ENCODE data around the gene MAGI3.
A peak's percentile ranks its signal among the peaks of the same experiment; 100 is the strongest.
"Not testable (repeated sequence)": the region's sequence is repeated elsewhere in the genome, so short reads cannot be mapped to it uniquely, and the experiment has no call there.

Gene MAGI3

GRCh38 chr1:113399062-113399583 lies 8.8 kb downstream of the MAGI3 start:
- FAIRE-seq: no peak

- no peak for FAIRE-seq
Measured at GRCh38 chr1:113401067-113401466, 10.8 kb downstream of the MAGI3 start.

GRCh38 chr1:113401728-113402127 lies 11.4 kb downstream of the MAGI3 start:
- FAIRE-seq: no peak

GRCh38 chr1:113403065-113403464 lies 12.8 kb downstream of the MAGI3 start:
- FAIRE-seq: no peak

- FAIRE-seq: no peak
Measured at GRCh38 chr1:113405573-113405972, 15.3 kb downstream of the MAGI3 start.

GRCh38 chr1:113406149-113406548 lies 15.8 kb downstream of the MAGI3 start:
- FAIRE-seq: peak; percentile 8

- no peak for FAIRE-seq
Measured at GRCh38 chr1:113409363-113409762, 19.0 kb downstream of the MAGI3 start.

- not testable (repeated sequence) for FAIRE-seq
Measured at GRCh38 chr1:113412020-113412419, 21.7 kb downstream of the MAGI3 start.

- no peak for FAIRE-seq
Measured at GRCh38 chr1:113415310-113416070, 25.2 kb downstream of the MAGI3 start.

- peak; percentile 97 for FAIRE-seq
Measured at GRCh38 chr1:113416071-113416470, 25.8 kb downstream of the MAGI3 start.

GRCh38 chr1:113416496-113416895 lies 26.2 kb downstream of the MAGI3 start:
- no peak for FAIRE-seq

GRCh38 chr1:113422315-113423068 lies 32.2 kb downstream of the MAGI3 start:
- no peak for FAIRE-seq

- FAIRE-seq: no peak
Measured at GRCh38 chr1:113423826-113424225, 33.5 kb downstream of the MAGI3 start.

GRCh38 chr1:113429461-113430153 lies 39.3 kb downstream of the MAGI3 start:
- FAIRE-seq: no peak

- FAIRE-seq: no peak
Measured at GRCh38 chr1:113433184-113433583, 42.9 kb downstream of the MAGI3 start.

- no peak for FAIRE-seq
Measured at GRCh38 chr1:113434081-113434873, 44.0 kb downstream of the MAGI3 start.

- FAIRE-seq: no peak
Measured at GRCh38 chr1:113434874-113435175, 44.5 kb downstream of the MAGI3 start.

- no peak for FAIRE-seq
Measured at GRCh38 chr1:113437554-113438341, 47.4 kb downstream of the MAGI3 start.

GRCh38 chr1:113438505-113439276 lies 48.4 kb downstream of the MAGI3 start:
- FAIRE-seq: no peak

- FAIRE-seq: no peak
Measured at GRCh38 chr1:113439277-113439670, 49.0 kb downstream of the MAGI3 start.

- no peak for FAIRE-seq
Measured at GRCh38 chr1:113442131-113442530, 51.8 kb downstream of the MAGI3 start.

Data from endometrium (tissue), 2 donors.